NCI-H2107 (cell line): ENCODE measurements around the gene SH3PXD2B.
A peak's percentile ranks its signal among the peaks of the same experiment; 100 is the strongest.
"Not testable (repeated sequence)": the region's sequence is repeated elsewhere in the genome, so short reads cannot be mapped to it uniquely, and the experiment has no call there.

Source experiments
- DNase-seq: peaks from one replicate; lab custom pipeline; 2025; lab: John Stamatoyannopoulos, UW

The SH3PXD2B gene

GRCh38 chr5:172399826-172400225 is 54.5 kb downstream of the SH3PXD2B start:
- no peak for DNase-seq

- no peak for DNase-seq
Measured at GRCh38 chr5:172399336-172399735, 55.0 kb downstream of the SH3PXD2B start.

- DNase-seq: not testable (repeated sequence)
Measured at GRCh38 chr5:172398645-172399044, 55.7 kb downstream of the SH3PXD2B start.

GRCh38 chr5:172396994-172397393 is 57.3 kb downstream of the SH3PXD2B start:
- not testable (repeated sequence) for DNase-seq

- DNase-seq: no peak
Measured at GRCh38 chr5:172396220-172396619, 58.1 kb downstream of the SH3PXD2B start.

GRCh38 chr5:172395483-172395882 is 58.8 kb downstream of the SH3PXD2B start:
- no peak for DNase-seq

- DNase-seq: no peak
Measured at GRCh38 chr5:172389578-172390112, 64.7 kb downstream of the SH3PXD2B start.

GRCh38 chr5:172388246-172388733 is 66.0 kb downstream of the SH3PXD2B start:
- no peak for DNase-seq

GRCh38 chr5:172385707-172386106 is 68.6 kb downstream of the SH3PXD2B start:
- DNase-seq: no peak

- no peak for DNase-seq
Measured at GRCh38 chr5:172385010-172385563, 69.2 kb downstream of the SH3PXD2B start.

GRCh38 chr5:172383191-172383802 is 71.0 kb downstream of the SH3PXD2B start:
- no peak for DNase-seq

GRCh38 chr5:172380987-172381643 is 73.2 kb downstream of the SH3PXD2B start:
- DNase-seq: peak; percentile 36

GRCh38 chr5:172380301-172380986 is 73.9 kb downstream of the SH3PXD2B start:
- no peak for DNase-seq

- DNase-seq: no peak
Measured at GRCh38 chr5:172379481-172379880, 74.8 kb downstream of the SH3PXD2B start.

- DNase-seq: no peak
Measured at GRCh38 chr5:172377856-172378255, 76.5 kb downstream of the SH3PXD2B start.

GRCh38 chr5:172377438-172377837 is 76.9 kb downstream of the SH3PXD2B start:
- DNase-seq: no peak

- DNase-seq: no peak
Measured at GRCh38 chr5:172374783-172375182, 79.5 kb downstream of the SH3PXD2B start.

GRCh38 chr5:172373680-172374079 is 80.6 kb downstream of the SH3PXD2B start:
- no peak for DNase-seq

- no peak for DNase-seq
Measured at GRCh38 chr5:172371684-172372083, 82.6 kb downstream of the SH3PXD2B start.

- no peak for DNase-seq
Measured at GRCh38 chr5:172370648-172371545, 83.4 kb downstream of the SH3PXD2B start.

GRCh38 chr5:172370237-172370640 is 84.1 kb downstream of the SH3PXD2B start:
- DNase-seq: no peak
